Endodermal cell (in vitro differentiated cells): Measurements from ENCODE around the gene MPRIP. TPM values are rescaled to one million over a fixed set of nuclear protein-coding genes. Genes with fewer than 3 reads are reported as not detected.

Source experiments
- DNase-seq: peaks from one replicate; pipeline ENCODE4 v3.0.0-alpha.2; 2017
- H3K27ac ChIP-seq: 2 replicates; pipeline ENCODE4 v1.5.1; 2013; ENCODE audit warnings: mild to moderate bottlenecking, low read depth, low read length, moderate library complexity
- H3K27me3 ChIP-seq: 2 replicates; pipeline ENCODE4 v1.6.1; 2013; ENCODE audit warnings: mild to moderate bottlenecking, low read length, moderate library complexity; ENCODE audit not compliant: insufficient read depth, control insufficient read depth, poor library complexity, severe bottlenecking
- H3K36me3 ChIP-seq: 2 replicates; pipeline ENCODE4 v1.7.0; 2013; ENCODE audit warnings: mild to moderate bottlenecking, low read length, moderate library complexity; ENCODE audit not compliant: control insufficient read depth, insufficient read depth
- H3K4me1 ChIP-seq: one replicate; pipeline ENCODE4 v1.7.0; 2013; ENCODE audit warnings: low read length; ENCODE audit not compliant: control insufficient read depth, insufficient read depth
- H3K4me3 ChIP-seq: 2 replicates; pipeline ENCODE4 v1.5.1; 2013; ENCODE audit warnings: mild to moderate bottlenecking, low read length, moderate library complexity
- H3K9ac ChIP-seq: 2 replicates; pipeline ENCODE4 v1.6.1; 2013; ENCODE audit warnings: mild to moderate bottlenecking, low read length, moderate library complexity; ENCODE audit not compliant: poor library complexity, severe bottlenecking; ENCODE audit errors: extremely low read depth
- H3K9me3 ChIP-seq: 2 replicates; pipeline ENCODE4 v1.6.1; 2013; ENCODE audit warnings: mild to moderate bottlenecking, low read length, moderate library complexity; ENCODE audit not compliant: control insufficient read depth
- H3K27ac Mint-ChIP-seq: 2 replicates; pipeline ENCODE4 v1.8.0; 2020; ENCODE audit warnings: mixed read lengths
- H3K27me3 Mint-ChIP-seq: 2 replicates; pipeline ENCODE4 v1.8.0; 2021; ENCODE audit warnings: mild to moderate bottlenecking, mixed read lengths; ENCODE audit not compliant: insufficient read depth
- H3K36me3 Mint-ChIP-seq: 2 replicates; pipeline ENCODE4 v1.8.0; 2020; ENCODE audit warnings: low read depth, mixed read lengths
- H3K4me1 Mint-ChIP-seq: 2 replicates; pipeline ENCODE4 v1.8.0; 2020; ENCODE audit warnings: mixed read lengths
- H3K4me3 Mint-ChIP-seq: 2 replicates; pipeline ENCODE4 v1.8.0; 2020; ENCODE audit warnings: mild to moderate bottlenecking, moderate library complexity, mixed read lengths
- H3K9me3 Mint-ChIP-seq: 2 replicates; pipeline ENCODE4 v1.8.0; 2020; ENCODE audit warnings: mild to moderate bottlenecking, mixed read lengths
- WGBS, 2 experiments: methylation state at CpG; one replicate each; pipeline versions ENCODE4 v1.1.5 to v1.1.7; 2013; ENCODE audit warnings: missing lambda C conversion rate in 2 of 2, mixed read lengths in 1 of 2; ENCODE audit not compliant: insufficient coverage in 1 of 2, insufficient read length in 1 of 2; 5-methylcytosine and 5-hydroxymethylcytosine counted together
- total RNA-seq, 2 donors: library from RNA; stranded (reverse); fragmentation: NEBNext Ultra II Directional in 1 of 2; extraction: Animal tissue kit (Norgen Biotek cat#: 25700) in 1 of 2; gene quantifications; 2 replicates in 1 of 2; 3 replicates in 1 of 2; pipeline ENCODE4 v1.2.1, GENCODE V29; 2021
- TF ChIP-seq, protein P1 (sequence below): fragments of 200-600 bp; sonication (generic); conservative IDR thresholded peaks from 2 replicates; pipeline ENCODE4 v1.5.0; 2021; ENCODE audit warnings: antibody characterized with exemption, mild to moderate bottlenecking

Gene MPRIP
- total RNA-seq, 2 donors from 2014 or later = 154 to 155 TPM

DNA sequence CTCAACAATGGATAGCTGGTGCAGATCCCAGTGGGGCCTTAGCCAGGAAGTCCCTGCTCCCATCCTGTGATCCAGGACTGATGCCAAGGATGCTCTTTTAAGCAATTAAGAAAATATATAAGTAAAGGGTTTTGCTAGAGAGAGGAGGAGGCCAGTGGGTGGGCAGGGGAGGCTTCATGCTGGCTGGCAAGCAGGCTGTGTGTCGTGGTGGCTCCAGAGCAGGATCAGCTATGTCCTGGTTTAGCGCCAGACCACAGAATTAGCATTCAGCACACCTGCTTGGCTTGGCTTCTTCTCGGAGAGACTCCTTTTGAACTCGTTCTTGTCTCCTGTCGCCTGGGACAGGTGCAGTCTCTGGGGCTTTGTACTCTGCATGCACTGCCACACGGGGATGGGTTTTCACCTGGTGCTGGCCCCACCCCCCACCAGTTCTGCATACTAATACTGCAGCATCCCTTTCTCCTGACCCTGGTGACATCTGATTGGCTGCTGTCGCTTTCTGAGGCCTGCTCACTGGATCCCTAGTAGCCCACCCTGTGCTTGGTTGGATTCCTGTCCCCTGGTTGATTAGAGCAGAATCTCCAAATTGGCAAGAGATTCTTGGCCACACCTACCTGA lies 97.8 kb downstream of the MPRIP start:
- peak; percentile 73 for DNase-seq

DNA sequence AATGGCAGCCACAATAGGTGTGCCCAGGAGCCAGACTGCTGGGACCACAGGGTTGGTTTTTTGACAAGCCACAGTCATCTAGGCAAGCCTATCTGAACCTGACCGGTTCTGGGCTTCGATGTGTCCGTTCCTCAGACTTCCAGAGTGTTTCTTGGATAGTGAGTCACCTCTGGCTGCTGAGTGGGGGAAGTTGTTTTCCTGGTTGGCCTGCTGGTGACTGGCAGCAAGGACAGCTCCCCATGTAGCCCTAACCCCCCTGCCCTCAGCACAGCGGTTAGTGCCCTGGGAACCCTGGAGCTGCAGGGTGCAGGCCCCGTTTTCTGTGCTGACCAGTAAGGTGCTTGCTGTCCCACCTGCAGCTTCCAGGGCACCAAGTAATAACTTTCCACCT lies 98.3 kb downstream of the MPRIP start:
- no peaks in the 10 kb centered on the region for H3K27me3 Mint-ChIP-seq
- Histone ChIP-seq H3K36me3 (peaks cover 38% of the 10 kb centered on the region), H3K27ac (no peak overlapping the region), H3K9ac (no peak overlapping the region), H3K4me1 (no peaks in the 10 kb centered on the region), H3K9me3 (no peaks in the 10 kb centered on the region), H3K27me3 (no peaks in the 10 kb centered on the region), H3K4me3 (no peak overlapping the region)
- peaks cover 10% of the 10 kb centered on the region for H3K4me1 Mint-ChIP-seq
- TF ChIP-seq, protein P1, sequence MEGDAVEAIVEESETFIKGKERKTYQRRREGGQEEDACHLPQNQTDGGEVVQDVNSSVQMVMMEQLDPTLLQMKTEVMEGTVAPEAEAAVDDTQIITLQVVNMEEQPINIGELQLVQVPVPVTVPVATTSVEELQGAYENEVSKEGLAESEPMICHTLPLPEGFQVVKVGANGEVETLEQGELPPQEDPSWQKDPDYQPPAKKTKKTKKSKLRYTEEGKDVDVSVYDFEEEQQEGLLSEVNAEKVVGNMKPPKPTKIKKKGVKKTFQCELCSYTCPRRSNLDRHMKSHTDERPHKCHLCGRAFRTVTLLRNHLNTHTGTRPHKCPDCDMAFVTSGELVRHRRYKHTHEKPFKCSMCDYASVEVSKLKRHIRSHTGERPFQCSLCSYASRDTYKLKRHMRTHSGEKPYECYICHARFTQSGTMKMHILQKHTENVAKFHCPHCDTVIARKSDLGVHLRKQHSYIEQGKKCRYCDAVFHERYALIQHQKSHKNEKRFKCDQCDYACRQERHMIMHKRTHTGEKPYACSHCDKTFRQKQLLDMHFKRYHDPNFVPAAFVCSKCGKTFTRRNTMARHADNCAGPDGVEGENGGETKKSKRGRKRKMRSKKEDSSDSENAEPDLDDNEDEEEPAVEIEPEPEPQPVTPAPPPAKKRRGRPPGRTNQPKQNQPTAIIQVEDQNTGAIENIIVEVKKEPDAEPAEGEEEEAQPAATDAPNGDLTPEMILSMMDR = no peak
- DNase-seq = peak; percentile 66
- peak overlapping the region; percentile 84 for H3K27ac Mint-ChIP-seq
- H3K4me3 Mint-ChIP-seq = no peak overlapping the region
- no peaks in the 10 kb centered on the region for H3K9me3 Mint-ChIP-seq
- WGBS, 2 experiments = 89 to 100% methylated on average over 3 to 5 of the region's 5 CpGs
- H3K36me3 Mint-ChIP-seq = peaks cover 36% of the 10 kb centered on the region

More for the DNA sequence above, 97.8 kb downstream of the MPRIP start:
- no peaks in the 10 kb centered on the region for H3K27me3 ChIP-seq
- H3K36me3 ChIP-seq = peaks cover 34% of the 10 kb centered on the region
- H3K27ac Mint-ChIP-seq = no peak overlapping the region
- H3K36me3 Mint-ChIP-seq = peaks cover 36% of the 10 kb centered on the region
- H3K27me3 Mint-ChIP-seq = no peaks in the 10 kb centered on the region
- no peak overlapping the region for H3K9ac ChIP-seq
- H3K4me1 ChIP-seq = no peaks in the 10 kb centered on the region
- H3K4me3 Mint-ChIP-seq = no peak overlapping the region
- WGBS, 2 experiments = 83 to 92% methylated on average over 7 of the region's 7 CpGs
- H3K4me3 ChIP-seq = no peak overlapping the region
- H3K9me3 ChIP-seq = no peaks in the 10 kb centered on the region
- H3K27ac ChIP-seq = no peak overlapping the region
- TF ChIP-seq, protein P1 = no peak
- no peaks in the 10 kb centered on the region for H3K9me3 Mint-ChIP-seq
- peaks cover 10% of the 10 kb centered on the region for H3K4me1 Mint-ChIP-seq

DNA sequence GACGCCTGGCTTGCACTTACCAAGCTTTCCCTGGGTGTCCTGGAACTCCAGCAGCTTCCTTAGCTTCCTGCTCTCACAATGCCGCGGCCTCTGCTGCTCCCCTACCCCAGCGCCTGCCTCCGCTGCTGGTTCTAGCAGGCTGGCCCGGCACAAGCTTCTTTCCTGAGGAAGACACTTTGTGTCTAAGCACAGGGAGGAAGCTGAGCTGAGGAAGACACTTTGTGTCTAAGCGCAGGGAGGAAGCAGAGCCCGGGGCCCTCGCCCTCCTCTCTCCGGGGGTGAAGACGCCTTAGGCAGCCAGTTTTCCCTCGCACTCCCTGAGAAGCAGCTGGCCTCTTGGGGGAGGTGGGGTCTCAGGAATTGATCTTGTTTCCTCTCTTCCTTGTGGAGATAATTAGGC lies 99.0 kb downstream of the MPRIP start:
- H3K36me3 Mint-ChIP-seq = peaks cover 36% of the 10 kb centered on the region
- Histone ChIP-seq H3K27ac (peak overlapping the region; percentile 57), H3K9me3 (no peaks in the 10 kb centered on the region), H3K4me3 (no peak overlapping the region), H3K4me1 (no peaks in the 10 kb centered on the region), H3K9ac (no peak overlapping the region), H3K27me3 (no peaks in the 10 kb centered on the region), H3K36me3 (peaks cover 38% of the 10 kb centered on the region)
- no peaks in the 10 kb centered on the region for H3K9me3 Mint-ChIP-seq
- H3K4me3 Mint-ChIP-seq = no peak overlapping the region
- no peaks in the 10 kb centered on the region for H3K27me3 Mint-ChIP-seq
- TF ChIP-seq, protein P1 = no peak
- DNase-seq = peak; percentile 72
- peak overlapping the region; percentile 86 for H3K27ac Mint-ChIP-seq
- WGBS, 2 experiments = 93% methylated on average over 12 of the region's 12 CpGs; no CpG with 5 or more reads in 1 of the 2 experiments
- H3K4me1 Mint-ChIP-seq = peaks cover 10% of the 10 kb centered on the region
